Calu3 (cell line): Measurements from ENCODE around the gene SLC17A6. TPM values are rescaled to one million over a fixed set of nuclear protein-coding genes. Genes with fewer than 3 reads are reported as not detected.

Experiments
- BruUV-seq: library from RNA; stranded (reverse); fragments of 400-500 nt; replicated peaks from 2 replicates; lab custom pipeline; 2021; lab: Mats Ljungman, UMichigan
- CTCF ChIA-PET: fragments of 300-600 bp; sonication (Branson Sonifier 250); formaldehyde crosslinking; loops from one replicate; lab custom pipeline; 2022; ENCODE audit warnings: antibody characterized with exemption; lab: Charles Lee
- DNase-seq: peaks from one replicate; pipeline ENCODE4 v3.0.0; 2022
- H3K27ac Mint-ChIP-seq: one replicate; pipeline ENCODE4 v1.8.0; 2022; ENCODE audit warnings: mixed read lengths; ENCODE audit not compliant: unreplicated experiment
- H3K27me3 Mint-ChIP-seq: one replicate; pipeline ENCODE4 v1.8.0; 2022; ENCODE audit warnings: mixed read lengths; ENCODE audit not compliant: unreplicated experiment
- H3K36me3 Mint-ChIP-seq: one replicate; pipeline ENCODE4 v1.8.0; 2022; ENCODE audit warnings: mild to moderate bottlenecking, moderate library complexity, mixed read lengths; ENCODE audit not compliant: insufficient read depth, unreplicated experiment
- H3K4me1 Mint-ChIP-seq: one replicate; pipeline ENCODE4 v1.8.0; 2022; ENCODE audit warnings: mild to moderate bottlenecking, low read depth, mixed read lengths; ENCODE audit not compliant: unreplicated experiment
- H3K4me3 Mint-ChIP-seq: one replicate; pipeline ENCODE4 v1.8.0; 2022; ENCODE audit warnings: mild to moderate bottlenecking, low read depth, moderate library complexity, mixed read lengths; ENCODE audit not compliant: unreplicated experiment
- H3K9me3 Mint-ChIP-seq: one replicate; pipeline ENCODE4 v1.8.0; 2022; ENCODE audit warnings: low read depth, mixed read lengths; ENCODE audit not compliant: unreplicated experiment
- CTCF ChIP-seq: fragments of 200-600 bp; IDR thresholded peaks from one replicate; pipeline ENCODE4 v1.8.0; 2022; ENCODE audit warnings: antibody characterized with exemption; ENCODE audit not compliant: unreplicated experiment
- intact Hi-C: fragments of 100-400 bp; cut with micrococcal nuclease; formaldehyde crosslinking; loops from one replicate; pipeline ENCODE4 v1.10.0; 2022; ENCODE audit not compliant: unreplicated experiment
- total RNA-seq: library from RNA; stranded (reverse); gene quantifications from 2 replicates; pipeline ENCODE4 v1.2.3, GENCODE V29; 2022

SLC17A6 gene
- total RNA-seq, 1 experiment from 2014 or later, result not detected

- H3K4me1 Mint-ChIP-seq, result peaks cover 11% of the 10 kb centered on the region
- CTCF ChIA-PET, result interaction anchor here (0.6 kb wide), 1 partner anchor 191 kb away, joined by 4 read pairs; no protein-coding TSS in a partner anchor
- no peak for DNase-seq
- no peaks in the 10 kb centered on the region for H3K9me3 Mint-ChIP-seq
- TF ChIP-seq CTCF, result no peak
- peaks cover 82% of the 10 kb centered on the region for H3K27me3 Mint-ChIP-seq
- H3K4me3 Mint-ChIP-seq, result no peak overlapping the region
- no peak overlapping the region for H3K27ac Mint-ChIP-seq
- no TSS peak for BruUV-seq
- no peaks in the 10 kb centered on the region for H3K36me3 Mint-ChIP-seq
- intact Hi-C loops, result no loop called here
Observed at GRCh38 chr11:22340701-22341587, 2.8 kb downstream of the SLC17A6 start.

GRCh38 chr11:22341588-22341931, 3.4 kb downstream of the SLC17A6 start:
- Mint-ChIP-seq H3K27ac (no peak overlapping the region), H3K27me3 (peaks cover 82% of the 10 kb centered on the region), H3K4me1 (peaks cover 11% of the 10 kb centered on the region), H3K9me3 (no peaks in the 10 kb centered on the region), H3K36me3 (no peaks in the 10 kb centered on the region), H3K4me3 (no peak overlapping the region)
- CTCF ChIA-PET, result no interaction called here
- no TSS peak for BruUV-seq
- intact Hi-C loops, result no loop called here
- no peak for TF ChIP-seq CTCF
- DNase-seq, result no peak

- BruUV-seq, result no TSS peak
- H3K4me3 Mint-ChIP-seq, result no peak overlapping the region
Observed at GRCh38 chr11:22342211-22343031, 4.2 kb downstream of the SLC17A6 start.

GRCh38 chr11:22343032-22343324, 4.8 kb downstream of the SLC17A6 start:
- no peak for DNase-seq
- H3K36me3 Mint-ChIP-seq, result no peaks in the 10 kb centered on the region
- peaks cover 5% of the 10 kb centered on the region for H3K4me1 Mint-ChIP-seq
- no peak for TF ChIP-seq CTCF
- BruUV-seq, result no TSS peak
- peaks cover 71% of the 10 kb centered on the region for H3K27me3 Mint-ChIP-seq
- no peak overlapping the region for H3K4me3 Mint-ChIP-seq
- intact Hi-C loops, result no loop called here
- H3K27ac Mint-ChIP-seq, result no peak overlapping the region
- CTCF ChIA-PET, result no interaction called here
- H3K9me3 Mint-ChIP-seq, result no peaks in the 10 kb centered on the region

More at GRCh38 chr11:22342211-22343031, 4.2 kb downstream of the SLC17A6 start:
- CTCF ChIA-PET, result no interaction called here
- Mint-ChIP-seq H3K27ac (no peak overlapping the region), H3K27me3 (peaks cover 73% of the 10 kb centered on the region), H3K36me3 (no peaks in the 10 kb centered on the region), H3K4me1 (peaks cover 11% of the 10 kb centered on the region), H3K9me3 (no peaks in the 10 kb centered on the region)
- no peak for TF ChIP-seq CTCF
- no peak for DNase-seq
- intact Hi-C loops, result no loop called here
